Skeletal muscle tissue (tissue), 4 donors: Measurements from ENCODE around the gene OR52E1. TPM values are rescaled to one million over a fixed set of nuclear protein-coding genes. Genes with fewer than 3 reads are reported as not detected.
"Not testable (repeated sequence)": the region's sequence is repeated elsewhere in the genome, so short reads cannot be mapped to it uniquely, and the experiment has no call there.

ENCODE experiments used
- H3K27ac ChIP-seq: one replicate; pipeline ENCODE4 v1.7.0; 2013; ENCODE audit warnings: mild to moderate bottlenecking, low read depth, low read length, inconsistent platforms
- H3K27me3 ChIP-seq, 3 donors: one replicate each; pipeline ENCODE4 v1.7.0; 2013; ENCODE audit warnings: low read length in 3 of 3; ENCODE audit not compliant: control insufficient read depth in 3 of 3, insufficient read depth in 3 of 3
- H3K36me3 ChIP-seq, 3 donors: one replicate each; pipeline ENCODE4 v1.7.0; 2013; ENCODE audit warnings: low read length in 3 of 3; ENCODE audit not compliant: control insufficient read depth in 3 of 3, insufficient read depth in 3 of 3
- H3K4me1 ChIP-seq, 3 donors: one replicate each; pipeline ENCODE4 v1.7.0; 2013; ENCODE audit warnings: low read length in 3 of 3, mild to moderate bottlenecking in 3 of 3; ENCODE audit not compliant: control insufficient read depth in 3 of 3, insufficient read depth in 3 of 3
- H3K4me3 ChIP-seq, 3 donors: one replicate each; pipeline ENCODE4 v1.7.0; 2013; ENCODE audit warnings: low read length in 3 of 3
- H3K9ac ChIP-seq, 3 donors: one replicate each; pipeline ENCODE4 v1.7.0; 2013; ENCODE audit warnings: low read length in 3 of 3, mild to moderate bottlenecking in 3 of 3, moderate library complexity in 2 of 3, low read depth in 1 of 3
- H3K9me3 ChIP-seq, 3 donors: one replicate each; pipeline ENCODE4 v1.7.0; 2013; ENCODE audit warnings: low read length in 3 of 3; ENCODE audit not compliant: control insufficient read depth in 3 of 3
- total RNA-seq: library from RNA; depleted of rRNA; stranded (reverse); fragments of >200 nt; gene quantifications from one replicate; pipeline ENCODE4 v1.2.3, GENCODE V29; 2014
- donor health status: Osteomylitis.

Gene OR52E1
- not detected for total RNA-seq

DNA sequence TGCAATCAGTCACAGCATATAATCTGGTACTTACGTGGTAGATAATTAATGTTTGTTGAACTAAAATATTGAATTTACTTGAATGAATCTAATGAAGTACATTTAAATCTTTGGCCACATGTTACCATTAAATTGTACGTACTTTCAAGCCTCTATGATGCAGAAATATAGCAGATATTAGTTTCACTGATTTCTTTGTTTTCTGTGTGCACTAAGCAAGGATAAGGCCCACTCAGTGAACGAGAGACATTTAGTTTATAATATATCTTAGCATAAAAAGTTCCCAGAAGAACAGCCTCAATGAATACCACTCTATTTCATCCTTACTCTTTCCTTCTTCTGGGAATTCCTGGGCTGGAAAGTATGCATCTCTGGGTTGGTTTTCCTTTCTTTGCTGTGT, at the start of gene OR52E1:
OR52E1 (plus strand) TSS at position 301 of the 400 bp plus-strand sequence.
- no peak within 1 kb of the TSS for H3K9ac ChIP-seq
- no peak within 1 kb of the TSS for H3K27ac ChIP-seq
- H3K27me3 ChIP-seq, result no peaks in the 10 kb centered on the region
- no peak within 1 kb of the TSS for H3K4me3 ChIP-seq
- no peaks in the 10 kb centered on the region for H3K4me1 ChIP-seq
- H3K9me3 ChIP-seq, result no peaks in the 10 kb centered on the region
- H3K36me3 ChIP-seq, result no peaks in the 10 kb centered on the region

DNA sequence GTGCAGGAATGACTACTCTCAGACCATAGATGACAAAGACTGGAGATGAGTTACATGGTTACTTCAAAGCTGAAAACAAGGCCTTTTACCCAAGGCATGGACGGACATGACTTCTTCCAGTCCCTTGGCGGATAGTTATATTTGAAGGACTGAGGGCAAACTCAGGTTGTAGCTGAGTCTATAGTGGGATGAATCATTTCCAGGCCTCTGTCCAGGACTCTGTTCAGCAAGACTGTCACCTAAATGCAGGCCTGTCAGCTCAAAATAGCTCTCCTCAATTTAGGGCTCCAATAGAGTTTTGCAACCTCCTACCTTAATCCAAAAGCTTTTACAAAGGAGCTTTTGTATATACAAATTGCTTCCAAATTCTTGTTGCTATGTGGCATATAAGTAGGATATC, 47.4 kb upstream of the OR52E1 start:
- H3K27ac ChIP-seq, result no peak overlapping the region
- H3K4me3 ChIP-seq, result no peak overlapping the region
- no peaks in the 10 kb centered on the region for H3K36me3 ChIP-seq
- H3K9me3 ChIP-seq, result peaks cover 2 to 7% (median 6%) of the 10 kb centered on the region in 3 donors
- H3K4me1 ChIP-seq, result no peaks in the 10 kb centered on the region
- no peak overlapping the region for H3K9ac ChIP-seq
- H3K27me3 ChIP-seq, result no peaks in the 10 kb centered on the region

DNA sequence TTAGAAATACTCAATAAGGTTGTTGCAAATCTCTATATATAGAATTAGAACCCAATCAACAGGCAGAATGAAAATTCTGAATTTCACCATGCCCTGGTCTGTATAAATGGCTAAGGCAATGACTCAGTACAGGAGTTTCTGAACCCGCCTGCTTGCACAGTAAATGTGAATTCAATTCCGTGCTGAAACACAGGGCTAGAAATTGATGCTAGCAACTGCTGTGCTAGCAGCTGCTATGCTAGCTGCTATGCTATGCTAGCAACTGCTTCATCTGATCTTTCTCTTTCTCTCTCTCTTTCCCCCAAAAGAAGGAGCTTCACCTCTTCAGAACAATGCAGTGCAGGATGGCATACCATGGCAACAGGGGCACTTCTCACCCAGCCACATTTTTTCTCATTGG, 32.7 kb upstream of the OR52E1 start:
- Histone ChIP-seq H3K4me1 (no peaks in the 10 kb centered on the region), H3K9ac (no peak overlapping the region), H3K27me3 (no peaks in the 10 kb centered on the region), H3K36me3 (no peaks in the 10 kb centered on the region), H3K9me3 (no peaks in the 10 kb centered on the region), H3K4me3 (no peak overlapping the region), H3K27ac (no peak overlapping the region)

DNA sequence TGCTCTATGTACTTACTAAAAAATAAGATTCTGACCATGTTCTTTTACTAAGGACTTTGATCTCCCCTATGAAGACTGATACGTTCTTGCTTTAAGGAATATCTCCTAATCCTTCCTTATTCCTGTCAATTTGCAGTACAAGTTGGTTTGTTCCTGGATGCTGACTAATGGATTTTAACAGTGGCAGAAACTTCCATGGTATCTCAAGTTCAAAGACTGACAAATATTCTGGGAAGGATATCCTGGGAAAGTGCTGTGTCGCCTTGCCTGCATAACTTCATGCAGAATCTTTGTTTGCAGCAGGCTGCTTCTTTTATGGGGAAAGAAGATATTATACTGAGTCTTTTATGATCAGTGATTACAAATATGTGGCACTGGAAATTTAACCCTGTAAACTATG, 31.4 kb upstream of the OR52E1 start:
- no peak overlapping the region for H3K4me3 ChIP-seq
- no peaks in the 10 kb centered on the region for H3K4me1 ChIP-seq
- no peaks in the 10 kb centered on the region for H3K9me3 ChIP-seq
- no peak overlapping the region for H3K27ac ChIP-seq
- no peak overlapping the region for H3K9ac ChIP-seq
- H3K36me3 ChIP-seq, result no peaks in the 10 kb centered on the region
- no peaks in the 10 kb centered on the region for H3K27me3 ChIP-seq

DNA sequence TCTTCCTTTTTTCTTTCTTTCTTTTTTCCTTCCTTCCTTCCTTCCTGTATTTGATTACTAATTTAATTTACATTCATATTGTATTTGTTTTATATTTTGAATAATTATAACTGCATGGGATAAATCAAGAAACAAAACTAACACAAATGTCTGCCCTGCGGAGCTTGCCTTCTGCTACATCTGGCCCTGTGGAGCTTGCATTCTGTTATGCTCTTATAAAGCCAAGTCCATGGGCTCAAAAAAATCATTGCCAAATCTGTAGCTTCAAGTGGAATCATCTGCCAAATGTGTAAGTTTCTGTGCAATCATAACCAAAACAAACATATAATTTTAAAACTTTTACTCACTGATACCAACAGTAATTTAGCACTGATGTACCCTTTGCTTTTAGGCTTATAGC, 31.0 kb upstream of the OR52E1 start:
- Histone ChIP-seq H3K27ac (no peak overlapping the region), H3K27me3 (no peaks in the 10 kb centered on the region), H3K4me1 (no peaks in the 10 kb centered on the region), H3K4me3 (no peak overlapping the region), H3K9ac (no peak overlapping the region), H3K36me3 (no peaks in the 10 kb centered on the region), H3K9me3 (no peaks in the 10 kb centered on the region)

DNA sequence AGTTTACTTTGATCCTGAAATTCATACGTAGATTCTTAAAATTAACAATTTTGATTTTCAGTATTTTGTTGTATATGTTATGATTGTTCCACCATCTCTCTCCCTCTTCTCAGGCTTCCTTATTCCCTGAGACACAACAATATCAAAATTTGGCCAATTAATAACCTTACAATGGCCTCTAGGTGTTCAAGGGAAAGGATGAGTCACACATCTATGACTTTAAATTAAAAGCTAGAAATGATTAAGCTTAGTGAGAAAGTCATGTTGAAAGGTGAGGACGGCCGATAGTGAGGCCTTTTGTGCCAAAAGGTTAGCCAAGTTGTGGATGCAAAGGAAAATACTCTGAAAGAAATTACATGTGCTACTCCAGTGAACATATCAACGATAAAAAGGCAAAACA, 28.5 kb upstream of the OR52E1 start:
- H3K36me3 ChIP-seq, result no peaks in the 10 kb centered on the region
- H3K9me3 ChIP-seq, result no peaks in the 10 kb centered on the region
- no peak overlapping the region for H3K27ac ChIP-seq
- H3K9ac ChIP-seq, result no peak overlapping the region
- no peak overlapping the region for H3K4me3 ChIP-seq
- H3K4me1 ChIP-seq, result no peaks in the 10 kb centered on the region
- no peaks in the 10 kb centered on the region for H3K27me3 ChIP-seq

DNA sequence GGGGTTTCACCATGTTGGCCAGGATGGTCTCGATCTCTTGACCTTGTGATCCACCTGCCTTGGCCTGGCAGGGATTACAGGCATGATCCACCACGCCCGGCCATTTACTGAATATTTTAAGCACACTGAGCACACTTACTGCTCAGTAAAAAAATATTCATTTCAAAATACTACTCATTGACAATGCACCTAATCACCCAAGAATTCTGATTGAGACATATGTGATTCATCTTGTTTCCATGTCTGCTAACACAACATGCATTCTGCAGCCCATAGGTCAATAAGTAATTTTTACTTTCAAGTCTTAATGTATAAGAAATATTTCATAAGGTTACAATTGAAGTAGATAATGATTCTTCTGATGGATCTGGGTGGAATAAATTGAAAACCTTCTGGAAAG, 27.3 kb upstream of the OR52E1 start:
- no peak overlapping the region for H3K9ac ChIP-seq
- no peaks in the 10 kb centered on the region for H3K27me3 ChIP-seq
- no peak overlapping the region for H3K4me3 ChIP-seq
- H3K9me3 ChIP-seq, result no peaks in the 10 kb centered on the region
- no peak overlapping the region for H3K27ac ChIP-seq
- H3K36me3 ChIP-seq, result no peaks in the 10 kb centered on the region
- no peaks in the 10 kb centered on the region for H3K4me1 ChIP-seq

DNA sequence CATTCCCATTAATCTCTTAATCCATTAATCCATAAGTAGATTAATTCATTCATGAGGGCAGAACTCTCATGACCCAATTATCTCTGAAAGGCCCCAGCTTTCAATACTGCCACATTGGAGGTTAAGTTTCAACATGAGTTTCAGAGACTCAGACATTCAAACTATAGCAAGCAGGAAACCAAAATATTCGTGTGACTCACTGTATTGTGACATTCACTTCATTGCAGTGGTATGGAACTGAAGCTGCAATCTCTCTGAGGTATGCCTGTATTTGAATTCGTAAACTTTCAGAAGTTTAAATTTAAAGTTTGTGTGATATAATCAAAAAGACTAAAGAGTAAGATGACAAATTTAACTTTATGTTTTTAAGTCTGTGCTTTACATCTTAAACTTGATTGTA, 26.0 kb upstream of the OR52E1 start:
- no peak overlapping the region for H3K9ac ChIP-seq
- H3K4me1 ChIP-seq, result no peaks in the 10 kb centered on the region
- no peak overlapping the region for H3K27ac ChIP-seq
- H3K4me3 ChIP-seq, result no peak overlapping the region
- no peaks in the 10 kb centered on the region for H3K27me3 ChIP-seq
- H3K36me3 ChIP-seq, result no peaks in the 10 kb centered on the region
- H3K9me3 ChIP-seq, result no peaks in the 10 kb centered on the region

DNA sequence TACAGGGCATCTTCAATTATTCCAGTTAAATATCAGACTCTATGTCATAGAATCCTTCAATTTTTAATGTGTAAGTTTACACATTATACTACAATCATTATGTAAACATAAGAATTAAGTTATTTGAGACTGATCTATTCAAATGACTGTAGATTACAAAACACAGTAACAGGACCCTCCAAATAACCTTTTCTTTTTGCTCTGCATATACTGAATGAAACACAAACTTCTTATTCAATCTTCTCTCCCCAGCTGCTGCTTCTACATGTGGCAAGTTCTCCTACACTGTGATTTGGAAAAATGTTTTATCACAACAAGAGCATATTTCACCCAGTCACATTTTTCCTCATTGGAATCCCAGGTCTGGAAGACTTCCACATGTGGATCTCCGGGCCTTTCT, 23.1 kb upstream of the OR52E1 start, which contains the start of gene OR52J3:
OR52J3 (plus strand) TSS at position 301 of the 400 bp plus-strand sequence; CDS start at position 301, 0 bp downstream.
- no peaks in the 10 kb centered on the region for H3K27me3 ChIP-seq
- no peak within 1 kb of the TSS for H3K27ac ChIP-seq
- no peaks in the 10 kb centered on the region for H3K36me3 ChIP-seq
- H3K4me3 ChIP-seq, result no peak within 1 kb of the TSS
- no peaks in the 10 kb centered on the region for H3K4me1 ChIP-seq
- H3K9me3 ChIP-seq, result no peaks in the 10 kb centered on the region
- no peak within 1 kb of the TSS for H3K9ac ChIP-seq

DNA sequence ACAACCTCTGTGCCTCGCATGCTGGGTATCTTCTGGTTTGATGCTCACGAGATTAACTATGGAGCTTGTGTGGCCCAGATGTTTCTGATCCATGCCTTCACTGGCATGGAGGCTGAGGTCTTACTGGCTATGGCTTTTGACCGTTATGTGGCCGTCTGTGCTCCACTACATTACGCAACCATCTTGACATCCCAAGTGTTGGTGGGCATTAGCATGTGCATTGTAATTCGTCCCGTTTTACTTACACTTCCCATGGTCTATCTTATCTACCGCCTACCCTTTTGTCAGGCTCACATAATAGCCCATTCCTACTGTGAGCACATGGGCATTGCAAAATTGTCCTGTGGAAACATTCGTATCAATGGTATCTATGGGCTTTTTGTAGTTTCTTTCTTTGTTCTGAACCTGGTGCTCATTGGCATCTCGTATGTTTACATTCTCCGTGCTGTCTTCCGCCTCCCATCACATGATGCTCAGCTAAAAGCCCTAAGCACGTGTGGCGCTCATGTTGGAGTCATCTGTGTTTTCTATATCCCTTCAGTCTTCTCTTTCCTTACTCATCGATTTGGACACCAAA, 22.5 kb upstream of the OR52E1 start:
- Histone ChIP-seq H3K9ac (no peak overlapping the region), H3K27me3 (no peaks in the 10 kb centered on the region), H3K4me1 (no peaks in the 10 kb centered on the region), H3K27ac (no peak overlapping the region), H3K4me3 (no peak overlapping the region), H3K9me3 (no peaks in the 10 kb centered on the region), H3K36me3 (no peaks in the 10 kb centered on the region)

DNA sequence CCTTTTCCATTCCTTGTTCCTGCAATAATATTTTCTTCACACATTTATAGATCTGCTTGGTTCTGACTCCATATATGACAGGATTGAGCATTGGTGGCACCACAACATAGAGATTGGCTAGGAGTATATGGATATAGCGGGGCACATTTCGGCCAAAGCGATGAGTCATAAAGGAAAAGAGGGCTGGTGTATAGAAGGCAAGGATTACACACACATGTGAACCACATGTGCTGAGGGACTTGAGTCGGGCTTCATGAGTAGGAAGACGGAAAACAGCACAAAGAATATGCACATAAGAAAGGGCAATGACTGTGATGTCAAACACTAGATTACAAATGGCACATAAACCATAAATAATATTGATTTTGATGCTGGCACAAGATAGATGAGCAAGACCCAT, 10.7 kb upstream of the OR52E1 start:
- not testable (repeated sequence) for H3K9ac ChIP-seq, H3K36me3 ChIP-seq, H3K9me3 ChIP-seq, H3K4me3 ChIP-seq, H3K27ac ChIP-seq, H3K4me1 ChIP-seq, H3K27me3 ChIP-seq
